Posterior vena cava (tissue), 2 donors: ENCODE data around the gene RHCE. TPM values are rescaled to one million over a fixed set of nuclear protein-coding genes. Genes with fewer than 3 reads are reported as not detected.
"Not testable (repeated sequence)": the region's sequence is repeated elsewhere in the genome, so short reads cannot be mapped to it uniquely, and the experiment has no call there.

Experiments used
- DNase-seq: peaks from one replicate; pipeline ENCODE4 v3.0.0-alpha.2; 2020; ENCODE audit warnings: low spot score
- intact Hi-C, 2 donors: fragments of 100-400 bp; cut with DNase I; formaldehyde crosslinking; loops; one replicate each; pipeline versions ENCODE4 v1.14.1 to v1.14.2; 2022 to 2023
- total RNA-seq, 2 donors: library from RNA; stranded (reverse); fragmentation: NEBNext Ultra II Directional; extraction: Animal tissue kit (Norgen Biotek cat#: 25700); gene quantifications; one replicate each; pipeline ENCODE4 v1.2.1, GENCODE V29; 2021
- donor health status: DM: yes; HTN: yes; CAD: no.
- donor health status: DM: yes; HTN: yes; CAD: no.

Gene RHCE
- total RNA-seq, 2 donors from 2014 or later = not detected

DNA sequence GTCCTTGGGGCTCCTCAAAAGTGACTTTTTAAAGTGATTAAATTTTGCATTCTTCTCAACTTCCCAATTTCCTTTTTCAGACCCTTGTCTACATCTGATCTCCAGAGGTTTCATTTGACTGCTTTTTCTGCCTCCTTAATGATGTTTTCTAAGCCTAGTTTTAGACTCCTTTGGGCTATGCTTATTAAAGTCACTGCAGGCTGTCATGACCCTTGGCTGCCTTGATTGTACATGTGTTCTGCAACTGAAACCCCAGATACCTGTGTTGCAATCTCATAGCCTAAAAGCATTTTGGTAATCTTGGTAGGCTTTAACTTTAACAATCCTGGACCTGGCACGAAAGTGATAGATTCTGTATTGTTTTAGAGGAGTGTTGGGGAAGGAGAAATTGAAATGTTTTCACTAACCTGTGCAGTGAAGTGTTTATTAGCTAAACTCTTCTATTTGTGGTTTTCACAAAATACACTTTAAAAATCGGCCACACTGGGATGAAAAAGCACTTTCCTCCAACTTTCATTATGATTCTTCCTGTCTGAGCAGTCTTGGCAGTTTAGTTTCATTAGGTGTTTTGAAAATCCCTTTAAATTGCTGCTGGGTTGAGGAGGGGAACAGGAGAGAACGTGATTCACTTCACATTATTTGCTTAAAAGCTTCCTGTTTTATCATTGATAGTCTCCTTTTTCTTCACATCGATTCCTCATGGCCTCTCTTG, 14.9 kb upstream of the RHCE start:
- intact Hi-C loops = no loop called here
- DNase-seq = no peak

DNA sequence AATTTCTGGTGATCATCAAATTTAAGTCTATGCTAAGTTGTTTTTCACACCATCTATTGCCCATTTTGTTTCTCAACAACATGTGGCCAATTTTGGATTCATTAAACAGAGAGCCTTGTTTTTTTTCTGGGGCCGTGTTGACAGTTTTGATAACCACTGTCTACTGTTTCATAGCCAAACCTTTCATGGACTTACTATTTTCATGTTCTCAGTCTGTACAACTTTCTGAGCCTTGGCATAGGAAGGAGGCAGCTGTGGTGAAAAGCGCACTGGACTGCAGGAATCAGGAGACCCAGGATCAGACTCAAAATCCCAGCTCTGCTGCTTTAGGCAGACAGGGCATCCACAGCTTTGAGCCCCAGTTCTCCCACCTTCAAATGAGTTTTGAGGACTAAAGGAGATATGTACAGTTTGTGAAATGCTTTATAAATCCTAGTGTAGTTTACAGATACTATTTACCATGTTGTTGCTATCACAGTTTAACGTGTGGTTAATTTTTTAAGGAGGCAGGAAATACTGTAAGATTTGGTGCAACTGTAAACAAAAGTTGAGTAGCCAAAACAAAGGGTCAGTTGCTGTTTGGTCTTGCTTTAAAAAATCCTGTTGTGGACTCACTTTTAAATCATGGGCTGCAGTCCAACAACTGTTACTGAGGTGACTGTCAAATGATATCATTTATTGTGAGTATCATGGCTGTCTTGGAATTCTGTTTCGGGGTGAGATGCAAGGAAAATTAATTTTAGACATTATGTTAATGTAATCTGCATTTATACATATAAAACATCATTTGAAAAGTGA, 13.0 kb upstream of the RHCE start:
- intact Hi-C loops = no loop called here
- no peak for DNase-seq

DNA sequence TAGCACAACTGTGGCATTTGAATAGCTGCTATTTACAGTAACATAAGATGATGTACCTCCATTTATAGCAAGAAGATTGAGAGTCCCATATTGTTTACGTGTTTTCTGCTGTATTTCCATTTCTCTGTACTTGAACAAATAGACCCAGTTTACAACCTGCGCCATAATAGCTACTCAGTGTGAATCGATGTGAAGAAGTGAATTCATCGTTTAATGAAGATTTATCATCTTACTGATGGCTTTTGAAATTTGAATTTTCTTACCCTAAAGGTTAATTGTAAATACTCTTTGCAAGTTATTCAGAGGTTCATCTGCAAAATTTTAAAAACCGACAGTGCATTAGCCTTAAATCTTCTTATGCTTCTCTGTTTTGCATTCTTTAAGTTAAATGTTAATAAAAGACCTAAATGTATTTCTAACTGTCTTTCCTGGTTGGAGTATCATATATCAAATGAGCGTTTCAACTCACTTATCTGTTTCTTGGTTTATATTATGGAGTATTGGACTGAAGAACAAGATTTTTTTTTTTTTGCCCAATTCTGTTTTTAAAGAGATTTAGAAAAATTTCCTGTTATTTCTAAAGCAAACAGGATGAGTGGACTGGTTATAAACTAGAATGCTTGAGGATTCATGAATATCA, 12.2 kb upstream of the RHCE start:
- intact Hi-C loops = no loop called here
- no peak for DNase-seq

DNA sequence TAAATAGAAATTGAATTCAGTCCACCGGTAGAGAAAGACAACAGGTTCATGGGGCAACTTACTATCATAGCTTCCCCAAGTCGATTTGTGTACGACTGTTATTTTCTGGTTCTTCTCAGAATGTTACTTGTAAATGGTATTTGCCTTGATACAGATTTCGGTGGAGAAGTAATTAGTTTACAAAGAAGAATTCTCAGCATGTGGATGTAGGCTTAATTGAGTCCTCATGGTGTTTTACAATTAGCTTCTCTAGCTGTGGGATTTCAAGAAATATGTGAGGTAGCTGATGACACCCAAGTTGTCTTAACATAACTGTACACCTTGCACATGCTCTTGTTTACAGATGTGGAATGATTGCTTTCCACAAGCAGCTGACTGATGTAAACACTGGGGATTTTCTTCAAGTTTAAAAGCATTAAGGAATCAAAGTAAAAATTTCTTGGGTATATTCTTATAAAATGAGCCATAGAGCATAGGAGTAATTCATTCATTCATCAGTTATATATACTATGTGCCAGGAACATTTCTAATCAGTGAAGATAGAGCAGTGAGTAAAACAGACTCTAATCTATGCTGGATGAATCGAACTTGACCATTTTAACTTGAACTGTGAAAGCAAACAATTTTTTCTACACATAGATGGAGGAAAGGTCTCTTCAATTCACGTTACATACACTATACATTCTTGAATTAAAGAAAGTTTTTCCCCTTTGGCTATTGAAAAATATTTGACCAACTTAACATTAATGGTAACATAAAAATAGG, 11.5 kb upstream of the RHCE start:
- no peak for DNase-seq
- intact Hi-C loops = no loop called here

DNA sequence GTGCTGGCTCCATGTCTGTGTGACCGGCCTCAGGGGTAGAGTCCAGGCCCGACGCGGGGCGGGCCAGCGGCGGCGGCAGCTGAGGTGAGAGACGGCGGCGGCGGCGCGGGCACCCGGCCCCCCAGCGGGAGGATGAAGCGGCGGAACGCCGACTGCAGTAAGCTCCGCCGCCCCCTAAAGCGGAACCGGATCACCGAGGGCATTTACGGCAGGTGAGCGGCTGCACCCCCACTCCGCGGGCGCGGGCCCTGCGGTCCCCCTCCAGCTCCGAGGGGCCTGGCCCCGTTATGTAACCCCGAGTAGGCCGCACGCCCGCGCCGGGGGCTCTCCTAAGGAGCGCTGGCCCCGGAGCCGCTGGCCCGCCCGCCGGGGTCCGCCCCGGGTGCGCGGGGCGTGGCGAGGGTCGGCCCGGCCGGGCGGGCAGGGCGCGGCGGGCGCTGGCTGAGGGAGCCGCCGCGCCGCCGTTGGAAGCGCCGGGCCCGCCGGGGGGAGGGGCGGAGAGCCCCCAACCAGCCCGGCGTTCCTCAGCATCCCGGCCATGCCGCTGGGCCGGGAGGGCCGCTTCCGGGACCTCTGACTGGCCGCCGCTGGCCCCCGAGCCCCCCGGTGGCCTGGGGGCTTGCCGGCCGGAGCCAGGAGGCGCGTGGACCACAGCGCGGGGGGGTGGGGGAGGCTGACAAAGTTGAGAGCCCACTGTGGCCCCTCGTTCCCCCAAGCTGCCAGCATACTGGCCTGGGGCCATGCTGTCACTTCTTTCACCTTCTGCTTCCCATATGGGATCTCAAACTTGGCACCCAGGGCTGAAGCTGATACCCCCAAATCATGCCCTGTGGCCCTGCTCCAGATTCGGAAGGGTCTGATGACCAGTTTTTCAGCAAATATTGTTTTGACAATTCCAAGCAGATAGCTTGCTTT, 10.6 kb upstream of the RHCE start:
- DNase-seq = no peak
- intact Hi-C loops = no loop called here

DNA sequence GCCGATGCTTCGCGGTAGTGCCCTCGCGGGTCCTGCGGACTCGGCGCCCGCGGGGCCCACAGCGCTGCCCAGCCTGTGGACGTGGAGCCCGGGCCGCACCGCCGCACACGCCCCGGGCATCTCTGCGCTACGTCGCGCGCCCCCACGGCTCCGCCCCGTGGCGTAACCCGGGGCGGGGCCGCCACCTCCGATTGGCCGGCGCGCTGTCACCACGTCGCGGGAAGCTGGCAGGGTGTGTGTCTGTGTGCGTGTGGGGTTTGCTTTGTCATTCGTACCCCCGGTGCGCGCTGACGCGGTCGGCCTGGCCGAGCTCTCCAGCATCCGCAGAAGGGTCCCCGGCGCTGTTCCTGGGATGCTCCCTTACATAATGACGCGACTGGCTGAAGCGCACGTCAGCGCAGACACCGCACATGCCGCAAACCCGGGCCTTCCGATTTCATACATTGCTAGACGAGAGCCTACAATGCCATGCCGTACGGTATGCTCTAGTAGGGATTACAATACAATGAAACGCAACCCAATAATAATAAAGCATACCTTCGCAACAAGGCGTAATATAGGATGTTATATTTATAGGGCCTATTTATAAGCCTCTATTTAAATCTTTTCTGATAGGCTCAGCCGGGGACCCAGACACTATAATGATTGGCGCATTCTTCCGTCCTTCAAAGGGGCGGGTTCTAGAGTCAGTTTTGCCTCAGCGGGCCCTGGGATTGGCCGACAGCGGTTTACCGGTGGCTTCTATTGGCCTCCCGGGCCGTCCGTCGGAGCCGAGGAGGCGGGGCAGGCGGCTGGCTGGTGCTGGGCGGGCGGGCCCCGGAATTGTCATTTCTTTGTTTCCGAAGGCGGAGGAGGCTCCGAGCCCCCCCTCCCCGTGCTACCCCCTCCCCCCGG, 9.7 kb upstream of the RHCE start, which contains the start of gene MACO1:
Gene MACO1 (plus strand): TSS at position 825 of the 894 bp plus-strand sequence. CDS start 202 bp downstream, outside the sequence.
- intact Hi-C loops = no loop called here
- peak; percentile 98 for DNase-seq

DNA sequence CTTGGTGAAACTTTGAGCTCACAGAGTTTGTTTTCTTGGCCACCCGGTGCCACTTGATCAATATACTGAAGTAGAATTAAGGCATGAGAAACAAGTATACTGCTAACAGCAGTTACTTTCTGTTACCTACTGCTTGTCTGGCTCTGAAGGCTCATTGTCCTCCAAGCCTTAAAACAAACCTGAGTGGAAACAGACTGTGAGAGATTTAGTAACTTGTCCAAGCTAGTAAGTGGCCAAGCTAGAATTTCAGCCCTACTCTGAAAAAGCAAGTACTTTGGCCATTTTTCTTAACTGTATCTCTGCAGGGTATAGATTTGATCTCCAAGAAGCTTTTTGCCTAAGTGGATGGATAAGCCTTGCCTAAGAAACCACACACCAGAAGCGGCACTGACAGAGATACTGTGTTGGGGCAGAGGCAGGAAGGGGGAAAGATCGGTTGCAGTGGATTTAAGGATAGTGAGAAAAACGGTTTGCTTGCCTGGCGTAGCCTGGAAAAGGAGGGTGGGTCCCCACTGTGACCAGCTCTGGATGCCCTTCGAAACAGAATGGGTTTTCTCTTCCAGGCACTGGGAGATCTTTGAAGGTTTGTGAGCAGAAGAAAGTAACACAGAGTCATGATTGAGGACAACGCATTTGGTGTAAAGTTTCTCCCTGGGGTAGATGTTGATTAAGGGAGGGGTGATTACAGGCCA, 8.0 kb upstream of the RHCE start:
- DNase-seq = no peak
- intact Hi-C loops = no loop called here

DNA sequence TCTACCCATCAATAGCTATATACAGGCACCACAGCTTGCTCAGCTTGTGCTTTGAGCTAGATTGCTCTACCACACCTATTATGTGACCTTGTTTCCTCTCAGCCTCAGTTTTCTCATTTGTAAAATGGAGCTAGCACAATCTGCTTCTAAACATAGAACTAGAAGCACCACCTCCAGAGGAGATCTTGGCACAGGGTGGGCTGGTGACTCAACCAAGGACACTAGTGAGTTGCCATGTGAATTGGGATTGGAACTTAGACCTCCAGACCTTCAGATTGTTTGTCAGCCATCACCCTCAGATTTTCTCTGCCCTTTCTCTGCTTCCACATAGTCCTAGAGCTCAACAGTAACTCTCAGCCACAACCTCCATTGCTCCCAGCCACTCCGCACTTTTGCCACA, 7.1 kb upstream of the RHCE start:
- no peak for DNase-seq
- intact Hi-C loops = no loop called here

DNA sequence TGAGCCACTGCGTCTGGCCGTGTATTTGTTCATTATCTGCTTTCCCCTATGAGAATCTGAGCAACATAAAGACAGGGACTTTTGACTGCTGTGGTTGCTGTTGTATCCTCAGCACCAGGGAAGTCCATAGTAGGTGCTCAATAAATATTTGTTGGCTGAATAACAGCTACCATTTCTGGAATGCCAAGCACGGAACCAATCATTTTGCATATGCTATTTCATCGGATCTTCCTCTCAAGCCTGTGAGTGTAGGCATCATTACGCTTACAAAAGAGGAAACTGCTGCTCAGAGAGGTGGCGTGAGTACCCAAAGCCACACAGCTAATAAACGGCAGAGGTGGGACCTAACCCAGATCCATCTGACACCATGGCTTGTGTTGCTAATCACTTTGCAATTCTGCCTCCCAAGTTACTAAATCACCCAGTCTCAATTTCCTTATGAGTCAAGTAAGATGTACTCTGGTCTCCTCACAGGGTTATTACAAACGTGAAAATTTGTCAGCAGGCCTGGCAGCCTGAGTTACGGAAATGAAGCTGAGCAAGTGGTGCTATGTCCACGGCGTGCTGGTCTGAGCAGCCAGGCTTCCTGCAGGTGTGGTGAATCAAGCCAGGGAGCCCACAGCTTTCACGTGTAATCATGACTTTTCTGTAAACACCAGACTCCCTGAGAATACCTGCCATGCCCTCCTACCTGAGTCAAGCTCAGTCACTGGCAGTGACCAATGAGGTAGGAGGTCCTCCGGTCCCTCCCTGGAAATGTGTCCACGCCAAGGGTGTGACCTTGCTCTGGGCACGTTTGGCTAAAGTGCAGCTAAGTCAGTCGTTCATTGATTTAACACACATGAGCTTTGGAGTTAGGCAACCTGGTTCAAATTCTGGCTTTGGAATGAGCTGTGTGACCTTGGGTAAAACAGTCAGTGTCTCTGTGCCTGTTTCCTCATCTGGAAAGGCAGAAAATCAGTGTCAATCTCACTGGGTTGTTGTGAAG, 4.8 kb upstream of the RHCE start:
- no peak for DNase-seq
- intact Hi-C loops = no loop called here

DNA sequence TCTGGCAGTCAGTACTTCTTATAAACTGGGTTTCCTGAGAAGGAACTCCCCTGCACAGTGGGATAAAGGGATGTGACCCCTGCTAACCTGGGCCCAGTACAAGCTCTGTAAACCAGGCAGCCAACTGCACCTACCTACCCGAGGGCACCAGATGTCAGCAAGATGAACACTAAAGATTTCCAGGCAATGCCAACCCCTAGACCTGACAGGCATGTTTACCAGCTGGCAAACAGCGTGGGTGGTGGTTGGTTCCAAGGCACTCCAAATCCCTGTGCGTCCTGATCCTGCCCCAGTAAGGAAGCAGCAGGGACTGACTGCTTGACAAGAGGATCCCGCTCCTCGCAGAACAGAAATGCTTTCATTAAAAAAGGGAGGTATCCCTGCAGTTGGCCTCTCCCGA, 2.6 kb upstream of the RHCE start:
- intact Hi-C loops, DNase-seq: not testable (repeated sequence)

DNA sequence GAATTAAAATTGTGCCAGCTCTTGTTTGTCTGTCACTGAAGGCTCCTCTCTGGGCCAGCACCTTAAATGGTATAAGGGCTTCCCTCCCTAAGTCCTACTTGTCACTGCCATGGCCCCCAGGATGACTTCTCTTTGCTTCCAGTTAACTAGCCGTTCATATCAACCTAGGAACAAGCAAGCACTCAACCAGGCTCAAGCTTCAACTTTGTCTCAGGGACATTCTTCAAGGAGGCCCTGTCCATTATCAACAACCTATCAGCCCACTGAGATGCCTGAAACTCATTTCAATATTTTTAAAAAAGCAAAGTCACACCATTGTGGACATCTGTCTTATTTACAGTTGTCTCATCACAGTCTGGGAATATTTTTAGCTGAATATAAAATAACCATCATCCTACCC, 1.3 kb downstream of the RHCE start:
- DNase-seq, intact Hi-C loops: not testable (repeated sequence)

DNA sequence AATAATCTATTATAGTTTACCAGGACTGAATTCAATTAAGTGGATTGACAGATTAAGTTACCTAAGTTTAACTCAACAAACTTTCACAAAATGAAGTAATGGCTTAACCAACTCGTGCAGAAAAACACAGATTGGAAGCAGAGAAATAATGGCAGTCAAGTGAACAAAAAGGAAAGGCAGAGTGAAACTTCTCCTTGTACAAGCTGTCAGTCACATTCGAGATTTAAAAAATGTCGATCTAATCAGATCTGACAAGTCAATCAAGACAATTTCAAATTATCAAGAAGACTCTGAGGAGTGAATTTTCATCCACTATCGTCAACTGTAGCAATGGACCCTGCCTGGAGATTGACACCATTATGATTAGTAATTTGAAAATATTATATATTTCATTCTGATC, 3.3 kb downstream of the RHCE start:
- DNase-seq, intact Hi-C loops: not testable (repeated sequence)

DNA sequence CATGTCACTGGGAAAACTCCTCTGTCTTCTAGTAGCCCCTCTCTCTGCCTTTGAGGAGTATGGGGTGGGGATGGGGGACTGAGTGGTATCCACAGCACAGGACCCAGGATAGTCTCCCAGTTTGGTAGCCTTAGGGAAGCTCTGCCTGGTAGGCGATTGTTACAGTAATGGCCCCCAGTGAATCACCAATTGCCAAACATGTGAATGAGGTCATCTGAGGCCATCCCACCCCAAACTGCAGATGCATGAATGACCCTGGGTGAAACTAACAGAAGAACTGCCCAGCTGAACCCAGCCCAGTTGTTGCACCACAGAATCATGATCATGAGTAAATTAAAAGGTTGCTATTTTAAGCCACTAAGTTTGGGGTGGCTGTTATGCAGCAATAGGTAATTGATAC, 6.0 kb downstream of the RHCE start:
- intact Hi-C loops, DNase-seq: not testable (repeated sequence)

DNA sequence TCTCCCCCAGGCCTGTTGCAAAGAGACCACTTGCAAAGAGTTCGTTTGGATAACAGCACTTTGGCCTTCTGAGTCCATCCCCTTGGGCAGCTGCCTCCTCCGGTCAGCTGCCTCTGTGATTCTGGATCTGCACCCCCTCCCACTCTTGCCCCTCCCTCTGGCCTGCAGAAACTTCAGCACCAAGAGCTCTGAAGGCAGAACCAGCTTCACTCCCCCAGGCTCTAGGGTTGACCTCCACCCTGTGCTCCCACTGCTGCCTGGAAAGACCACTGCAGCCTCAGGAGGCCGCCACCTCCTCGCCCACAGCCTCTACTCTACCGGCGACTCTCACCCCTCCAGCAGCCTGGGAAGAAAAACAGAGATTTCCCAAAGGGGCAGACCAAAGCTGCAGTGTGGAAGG, 6.5 kb downstream of the RHCE start:
- intact Hi-C loops, DNase-seq: not testable (repeated sequence)

DNA sequence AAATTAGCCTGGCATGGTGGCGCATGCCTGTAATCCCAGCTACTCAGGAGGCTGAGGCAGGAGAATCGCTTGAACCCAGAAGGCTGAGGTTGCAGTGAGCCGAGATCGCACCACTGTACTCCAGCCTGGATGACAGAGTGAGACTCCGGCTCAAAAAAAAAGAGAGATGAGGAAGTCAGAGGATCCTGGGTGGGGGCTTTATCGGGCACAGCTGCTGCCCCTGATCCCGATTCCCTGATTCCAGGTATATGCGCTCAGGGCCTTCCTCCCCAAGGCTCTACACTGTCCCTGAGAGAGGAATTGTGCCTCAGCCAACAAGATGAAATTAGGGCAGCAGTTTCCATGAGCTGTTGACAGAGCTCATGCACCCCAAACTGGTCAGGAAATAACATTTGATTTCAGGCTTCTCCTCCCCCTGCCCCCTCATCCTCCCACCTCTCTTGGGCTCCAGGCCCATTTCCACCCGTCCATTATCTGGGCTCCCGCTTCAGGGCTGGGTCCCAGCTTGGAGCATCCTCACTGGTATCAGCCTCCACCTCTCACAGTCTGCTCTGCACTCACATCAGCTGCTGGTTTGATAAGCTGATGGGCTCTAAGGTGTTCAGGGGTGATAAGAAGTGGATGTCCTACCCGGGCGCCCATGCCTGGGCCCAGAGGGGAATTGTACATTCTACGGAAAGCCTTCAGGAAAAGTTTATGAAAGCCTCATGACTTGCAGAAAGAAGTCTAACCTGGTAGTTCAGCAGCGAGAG, 7.6 kb downstream of the RHCE start:
- intact Hi-C loops, DNase-seq: not testable (repeated sequence)
